GM18505 (cell line): Measurements from ENCODE around the gene SH3BP4.

Experiments used
- ATAC-seq: cut with Tn5 transposase; IDR thresholded peaks from one replicate; pipeline ENCODE4 v1.9.1; 2021; ENCODE audit not compliant: unreplicated experiment
- POLR2A ChIP-seq: IDR thresholded peaks from 4 replicates; pipeline ENCODE4 v1.6.1; 2011; ENCODE audit warnings: borderline replicate concordance; ENCODE audit not compliant: insufficient read depth, insufficient read length; ENCODE audit errors: extremely low read depth

Gene SH3BP4

DNA sequence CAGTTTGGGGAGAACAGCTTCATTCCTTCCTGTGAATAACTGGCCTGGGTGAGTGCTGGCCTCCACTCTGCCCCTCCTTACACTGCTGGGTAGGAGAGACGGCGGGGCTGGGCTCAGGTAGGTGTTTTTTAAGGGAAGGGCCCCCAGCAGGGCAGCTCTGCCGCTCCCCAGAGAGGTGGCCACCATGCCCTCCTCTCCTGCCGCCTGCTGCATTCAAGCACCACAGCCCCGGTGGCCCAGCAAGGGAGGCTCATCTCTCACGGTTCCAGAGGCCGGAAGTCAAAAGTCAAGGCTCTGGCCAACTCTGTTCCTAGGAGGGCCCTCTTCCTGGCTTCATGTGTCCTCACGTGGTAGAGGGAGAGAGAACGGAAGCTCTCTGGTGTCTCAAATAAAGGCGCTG is 81.1 kb downstream of the SH3BP4 start:
- no peak for TF ChIP-seq POLR2A
- no peak for ATAC-seq

DNA sequence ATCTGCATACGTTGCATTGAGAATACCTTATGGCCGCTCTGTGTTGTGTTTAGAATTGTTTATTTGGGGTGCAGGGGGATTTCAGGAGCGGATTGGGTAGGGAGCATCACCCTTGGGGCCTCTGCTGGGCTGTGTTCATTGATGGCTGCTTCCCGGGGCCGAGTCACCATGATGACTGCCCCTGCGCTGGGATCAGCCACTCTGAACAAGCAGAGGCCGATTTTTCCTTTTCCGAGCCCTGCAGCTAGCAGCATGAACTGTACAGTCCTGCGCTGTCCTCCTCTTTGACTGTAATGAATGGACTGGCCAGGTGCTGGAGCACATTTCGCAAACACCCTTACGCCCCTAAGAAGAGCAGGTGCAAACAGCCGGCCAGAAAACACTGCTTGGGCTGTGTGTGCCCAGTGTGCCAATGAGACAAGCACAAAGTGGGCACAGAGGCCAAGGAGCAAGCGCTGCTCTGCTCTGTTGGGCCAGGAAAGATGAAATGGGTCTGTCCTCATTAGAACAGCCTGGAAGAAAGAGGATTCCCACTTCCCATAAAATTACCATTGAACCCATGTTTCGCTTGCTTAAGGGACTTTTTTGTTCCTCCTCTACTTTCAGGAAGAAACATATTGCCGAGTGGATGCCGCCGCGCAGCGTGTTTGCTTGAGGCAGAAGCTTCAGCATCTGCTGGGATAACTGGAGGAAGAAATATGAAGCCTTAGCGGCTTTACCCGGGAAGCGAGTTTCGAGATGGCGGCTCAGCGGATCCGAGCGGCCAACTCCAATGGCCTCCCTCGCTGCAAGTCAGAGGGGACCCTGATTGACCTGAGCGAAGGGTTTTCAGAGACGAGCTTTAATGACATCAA is 82.7 kb downstream of the SH3BP4 start:
- TF ChIP-seq POLR2A = no peak
- ATAC-seq = no peak

DNA sequence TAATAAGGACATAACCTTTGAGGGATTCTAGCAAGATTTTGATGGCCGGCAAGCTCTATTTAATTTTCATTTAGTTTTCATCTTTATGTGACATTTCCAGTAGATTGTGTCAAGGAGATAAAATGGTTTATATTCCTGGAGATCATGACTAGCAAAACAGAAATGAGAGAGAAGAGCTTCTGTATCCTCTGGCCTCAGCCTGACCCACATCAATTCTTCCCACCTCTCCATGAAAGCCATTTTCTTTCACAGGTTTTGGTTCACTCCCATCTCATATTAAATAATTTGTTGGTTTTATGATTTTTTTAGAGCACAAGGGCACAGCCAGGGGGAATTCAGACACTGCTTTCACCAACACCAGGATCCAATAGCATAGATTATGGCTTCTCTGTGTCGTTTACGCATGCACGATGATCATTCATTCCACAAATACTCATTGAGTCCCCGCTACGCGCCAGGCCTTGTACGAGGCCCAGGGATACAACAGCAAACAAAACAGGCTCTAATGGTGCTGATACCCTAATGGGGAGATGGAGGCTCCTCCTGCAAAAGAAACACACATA is 85.9 kb downstream of the SH3BP4 start:
- no peak for TF ChIP-seq POLR2A
- no peak for ATAC-seq

DNA sequence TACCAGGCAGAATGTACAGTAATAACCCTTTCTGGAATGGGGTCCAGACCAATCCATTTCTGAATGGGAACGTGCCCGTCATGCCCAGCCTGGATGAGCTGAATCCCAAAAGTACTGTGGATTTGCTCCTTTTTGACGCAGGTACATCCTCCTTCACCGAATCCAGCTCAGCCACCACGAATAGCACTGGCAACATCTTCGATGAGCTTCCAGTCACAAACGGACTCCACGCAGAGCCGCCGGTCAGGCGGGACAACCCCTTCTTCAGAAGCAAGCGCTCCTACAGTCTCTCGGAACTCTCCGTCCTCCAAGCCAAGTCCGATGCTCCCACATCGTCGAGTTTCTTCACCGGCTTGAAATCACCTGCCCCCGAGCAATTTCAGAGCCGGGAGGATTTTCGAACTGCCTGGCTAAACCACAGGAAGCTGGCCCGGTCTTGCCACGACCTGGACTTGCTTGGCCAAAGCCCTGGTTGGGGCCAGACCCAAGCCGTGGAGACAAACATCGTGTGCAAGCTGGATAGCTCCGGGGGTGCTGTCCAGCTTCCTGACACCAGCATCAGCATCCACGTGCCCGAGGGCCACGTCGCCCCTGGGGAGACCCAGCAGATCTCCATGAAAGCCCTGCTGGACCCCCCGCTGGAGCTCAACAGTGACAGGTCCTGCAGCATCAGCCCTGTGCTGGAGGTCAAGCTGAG is 89.6 kb downstream of the SH3BP4 start:
- ATAC-seq = no peak
- no peak for TF ChIP-seq POLR2A

DNA sequence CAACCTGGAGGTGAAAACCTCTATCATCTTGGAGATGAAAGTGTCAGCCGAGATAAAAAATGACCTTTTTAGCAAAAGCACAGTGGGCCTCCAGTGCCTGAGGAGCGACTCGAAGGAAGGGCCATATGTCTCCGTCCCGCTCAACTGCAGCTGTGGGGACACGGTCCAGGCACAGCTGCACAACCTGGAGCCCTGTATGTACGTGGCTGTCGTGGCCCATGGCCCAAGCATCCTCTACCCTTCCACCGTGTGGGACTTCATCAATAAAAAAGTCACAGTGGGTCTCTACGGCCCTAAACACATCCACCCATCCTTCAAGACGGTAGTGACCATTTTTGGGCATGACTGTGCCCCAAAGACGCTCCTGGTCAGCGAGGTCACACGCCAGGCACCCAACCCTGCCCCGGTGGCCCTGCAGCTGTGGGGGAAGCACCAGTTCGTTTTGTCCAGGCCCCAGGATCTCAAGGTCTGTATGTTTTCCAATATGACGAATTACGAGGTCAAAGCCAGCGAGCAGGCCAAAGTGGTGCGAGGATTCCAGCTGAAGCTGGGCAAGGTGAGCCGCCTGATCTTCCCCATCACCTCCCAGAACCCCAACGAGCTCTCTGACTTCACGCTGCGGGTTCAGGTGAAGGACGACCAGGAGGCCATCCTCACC is 90.2 kb downstream of the SH3BP4 start:
- ATAC-seq = no peak
- no peak for TF ChIP-seq POLR2A

DNA sequence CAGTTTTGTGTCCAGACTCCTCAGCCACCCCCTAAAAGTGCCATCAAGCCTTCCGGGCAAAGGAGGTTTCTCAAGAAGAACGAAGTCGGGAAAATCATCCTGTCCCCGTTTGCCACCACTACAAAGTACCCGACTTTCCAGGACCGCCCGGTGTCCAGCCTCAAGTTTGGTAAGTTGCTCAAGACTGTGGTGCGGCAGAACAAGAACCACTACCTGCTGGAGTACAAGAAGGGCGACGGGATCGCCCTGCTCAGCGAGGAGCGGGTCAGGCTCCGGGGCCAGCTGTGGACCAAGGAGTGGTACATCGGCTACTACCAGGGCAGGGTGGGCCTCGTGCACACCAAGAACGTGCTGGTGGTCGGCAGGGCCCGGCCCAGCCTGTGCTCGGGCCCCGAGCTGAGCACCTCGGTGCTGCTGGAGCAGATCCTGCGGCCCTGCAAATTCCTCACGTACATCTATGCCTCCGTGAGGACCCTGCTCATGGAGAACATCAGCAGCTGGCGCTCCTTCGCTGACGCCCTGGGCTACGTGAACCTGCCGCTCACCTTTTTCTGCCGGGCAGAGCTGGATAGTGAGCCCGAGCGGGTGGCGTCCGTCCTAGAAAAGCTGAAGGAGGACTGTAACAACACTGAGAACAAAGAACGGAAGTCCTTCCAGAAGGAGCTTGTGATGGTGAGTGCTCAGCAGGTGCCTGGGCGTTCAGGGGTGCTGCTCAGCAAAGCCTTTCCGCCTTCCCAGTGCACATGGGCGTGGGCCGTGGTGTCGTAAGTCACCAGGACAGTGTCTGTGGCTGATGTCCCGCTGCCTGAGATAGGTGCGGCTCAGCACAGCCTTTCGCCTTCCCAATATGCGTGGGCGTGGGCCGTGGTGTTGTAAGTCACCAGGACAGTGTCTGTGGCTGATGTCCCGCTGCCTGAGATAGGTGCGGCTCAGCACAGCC is 91.0 kb downstream of the SH3BP4 start:
- TF ChIP-seq POLR2A = no peak
- no peak for ATAC-seq

DNA sequence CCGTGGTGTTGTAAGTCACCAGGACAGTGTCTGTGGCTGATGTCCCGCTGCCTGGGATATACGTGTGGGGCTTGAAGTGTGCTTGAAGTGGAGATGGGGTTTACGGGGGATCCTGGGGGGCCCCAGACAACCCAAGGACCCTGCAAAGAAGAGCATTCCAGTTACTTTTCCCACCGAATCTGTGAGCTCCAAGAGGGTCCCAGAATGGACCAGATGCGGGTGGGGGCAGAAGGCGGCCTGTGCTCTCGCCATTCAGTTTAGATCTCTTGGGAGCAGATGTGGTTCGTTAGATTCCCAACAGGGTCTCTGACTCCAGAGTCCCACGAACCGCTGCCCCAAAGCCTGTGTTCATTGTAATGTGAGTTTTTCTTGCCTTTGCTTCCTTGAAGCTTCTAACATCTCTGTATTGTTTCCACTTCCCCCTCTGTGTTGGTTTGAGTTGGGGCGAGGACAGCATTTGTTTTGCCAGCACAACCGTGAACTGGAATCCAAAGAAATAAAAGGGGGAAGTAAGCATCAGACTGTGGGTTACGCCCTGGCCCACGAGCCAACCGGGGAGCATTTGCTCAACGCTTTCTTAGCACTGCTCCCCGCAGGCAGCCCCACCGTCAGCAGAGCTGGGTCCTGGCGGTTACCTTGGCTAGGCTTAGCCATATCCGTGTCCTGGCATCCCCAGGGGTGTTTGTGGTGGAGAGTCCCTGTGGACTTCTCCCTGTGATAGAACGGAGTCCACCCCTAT is 92.1 kb downstream of the SH3BP4 start:
- ATAC-seq = no peak
- TF ChIP-seq POLR2A = no peak

DNA sequence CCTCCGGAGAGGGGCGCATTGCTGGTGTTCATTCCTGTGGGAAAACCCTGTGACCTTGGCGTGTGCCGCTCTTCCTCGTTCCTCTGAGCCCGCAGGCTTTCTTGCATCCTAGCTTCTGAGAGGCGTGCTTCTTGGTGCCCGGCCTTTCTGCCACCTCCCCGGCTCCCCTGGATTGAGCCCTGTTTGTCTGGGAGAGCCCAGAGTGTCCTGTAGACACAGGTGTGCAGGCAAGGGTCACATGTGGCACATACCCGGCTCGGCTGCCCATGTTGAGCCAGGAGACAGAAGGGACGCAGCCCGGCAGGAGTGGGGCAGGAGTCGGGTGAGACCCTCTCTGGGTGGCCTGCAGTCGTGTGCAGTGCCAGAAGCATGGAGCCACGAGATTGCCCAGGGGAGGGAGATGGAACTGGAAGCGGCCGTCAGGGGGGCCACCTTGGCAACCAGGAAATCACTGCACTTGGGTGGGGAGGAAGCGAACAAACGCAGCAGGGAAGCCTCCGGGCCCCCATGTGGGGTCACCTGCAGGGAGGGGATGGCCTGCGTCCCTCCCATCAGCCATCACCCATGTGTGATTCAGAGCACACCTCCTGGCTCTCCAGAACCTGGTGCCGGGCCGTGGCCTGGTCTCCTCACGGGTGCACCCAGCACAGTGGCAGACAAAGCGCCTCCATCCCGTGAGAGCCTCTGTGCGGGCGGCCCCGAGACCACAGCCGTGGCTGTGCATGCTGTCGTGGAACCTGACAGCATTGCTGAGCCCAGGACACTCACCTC is 92.9 kb downstream of the SH3BP4 start:
- TF ChIP-seq POLR2A = no peak
- no peak for ATAC-seq

DNA sequence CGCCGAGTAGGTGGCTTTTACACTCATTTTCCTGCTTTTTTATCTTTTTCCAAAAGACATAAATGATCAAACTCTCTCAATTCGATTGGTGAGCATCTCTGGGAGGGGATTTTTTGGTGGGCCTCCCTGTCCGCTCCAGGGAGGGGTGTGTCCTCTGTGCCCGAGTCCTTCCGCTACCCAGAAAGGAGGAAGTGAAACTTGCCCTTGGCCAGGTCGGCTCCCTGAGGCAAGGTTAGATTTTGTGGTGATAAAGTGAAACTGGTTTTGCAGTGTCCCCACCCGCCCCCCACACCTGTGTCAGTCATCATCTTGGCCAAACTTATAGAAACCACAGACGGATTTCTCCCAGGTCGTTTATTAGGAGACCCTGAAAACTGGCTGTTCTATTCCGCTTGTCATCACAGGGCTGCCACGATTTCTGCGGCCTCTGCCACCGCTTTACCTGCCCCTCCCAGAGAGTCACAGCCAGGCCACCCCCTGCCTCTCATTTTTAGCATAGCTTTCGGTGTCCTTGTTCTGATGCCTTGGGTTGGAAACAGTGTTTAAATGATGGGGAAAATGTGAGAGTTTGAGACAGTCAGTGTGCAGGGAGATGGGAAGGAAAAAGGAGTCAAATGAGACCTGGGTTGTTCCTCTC is 93.6 kb downstream of the SH3BP4 start:
- ATAC-seq = peak; percentile 66
- TF ChIP-seq POLR2A = no peak

DNA sequence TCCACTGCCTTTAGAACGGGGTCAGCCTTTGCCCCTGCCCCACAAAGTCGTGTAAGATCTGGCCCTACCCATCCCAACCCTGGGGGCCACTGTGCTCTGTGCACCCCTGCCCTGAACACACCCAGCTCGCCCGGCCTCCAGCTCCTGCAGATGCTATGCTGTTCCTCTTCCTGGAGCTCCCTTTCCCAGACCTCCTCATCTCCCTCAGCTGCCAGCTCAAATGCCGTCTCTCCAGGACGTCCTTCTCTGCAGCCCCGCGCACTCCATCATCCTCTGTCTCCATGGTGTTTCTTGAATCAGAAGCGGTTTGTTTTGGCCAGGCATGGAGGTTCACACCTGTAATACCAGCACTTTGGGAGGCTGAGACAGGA is 94.1 kb downstream of the SH3BP4 start:
- no peak for TF ChIP-seq POLR2A
- no peak for ATAC-seq

DNA sequence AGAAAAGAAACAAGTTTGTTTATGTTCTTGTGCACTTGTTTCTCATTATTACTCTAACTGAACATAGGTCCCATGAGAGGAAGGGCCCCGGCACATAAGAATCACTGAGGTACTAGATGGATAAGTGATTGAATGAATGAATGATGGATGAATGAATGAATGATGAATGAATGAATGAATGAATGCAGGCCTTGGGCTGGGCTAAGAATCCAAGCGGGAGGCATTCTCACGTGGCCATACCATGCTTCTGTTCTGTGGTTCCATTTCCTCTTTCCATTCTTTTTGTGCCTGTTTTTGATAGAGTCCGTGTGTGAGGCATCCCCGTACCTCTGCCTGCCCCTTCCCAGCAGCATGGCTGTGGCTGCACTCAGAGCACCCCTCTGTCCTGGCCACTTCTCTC is 94.8 kb downstream of the SH3BP4 start:
- ATAC-seq = no peak
- TF ChIP-seq POLR2A = no peak
